Activated T-cell treated with anti-CD3 and anti-CD28 coated beads for 48 hours (primary cell): ENCODE measurements around the gene CLCN4.

Source experiments
- DNase-seq: peaks from one replicate; pipeline ENCODE4 v3.0.0-alpha.2; 2020; ENCODE audit warnings: low read depth

CLCN4 gene

GRCh38 chrX:10156199-10157031 is at the start of gene CLCN4:
Gene CLCN4 (plus strand): TSS chrX:10156975. CDS start chrX:10185033, 28,058 bp downstream.
- no peak for DNase-seq

DNA sequence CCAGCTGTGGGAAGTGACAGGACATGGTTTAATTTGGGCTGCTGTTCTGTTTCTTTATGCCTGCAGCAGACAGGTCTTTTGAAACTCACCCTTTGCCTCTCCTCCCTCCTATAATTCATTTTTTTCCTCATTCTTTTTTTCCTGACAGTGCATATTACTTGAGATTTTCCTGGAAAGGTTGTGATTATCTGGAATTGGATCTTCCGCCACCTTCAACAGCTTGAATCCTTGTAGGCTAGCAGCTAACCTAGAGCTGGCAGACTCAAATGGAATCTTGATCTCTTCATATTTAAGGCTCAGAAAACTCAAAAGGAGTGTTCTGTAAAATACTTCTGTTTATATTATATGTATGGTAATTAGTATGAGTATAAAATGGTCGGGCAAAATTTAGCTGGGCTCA is 49.3 kb upstream of the CLCN4 start:
- DNase-seq = no peak

DNA sequence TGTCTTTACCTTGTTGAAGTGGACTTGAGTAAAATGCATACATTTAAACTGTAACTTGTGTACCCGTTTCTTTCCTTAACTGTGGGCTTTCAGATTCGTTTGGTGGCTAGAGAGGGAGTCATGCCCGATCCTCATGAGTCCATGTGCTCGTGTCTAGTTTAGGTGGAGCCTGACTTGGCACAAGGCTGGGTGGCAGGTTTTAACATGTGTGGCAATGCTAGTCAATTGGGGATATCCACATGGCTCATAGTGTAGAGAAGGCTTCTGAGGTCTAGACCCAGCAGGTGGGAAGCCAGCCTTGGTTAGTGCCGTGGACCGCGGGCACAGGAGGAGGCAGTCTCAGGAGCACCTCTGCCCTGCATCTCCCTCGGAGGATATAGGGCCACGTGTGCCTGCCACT is 48.5 kb upstream of the CLCN4 start:
- DNase-seq = no peak

DNA sequence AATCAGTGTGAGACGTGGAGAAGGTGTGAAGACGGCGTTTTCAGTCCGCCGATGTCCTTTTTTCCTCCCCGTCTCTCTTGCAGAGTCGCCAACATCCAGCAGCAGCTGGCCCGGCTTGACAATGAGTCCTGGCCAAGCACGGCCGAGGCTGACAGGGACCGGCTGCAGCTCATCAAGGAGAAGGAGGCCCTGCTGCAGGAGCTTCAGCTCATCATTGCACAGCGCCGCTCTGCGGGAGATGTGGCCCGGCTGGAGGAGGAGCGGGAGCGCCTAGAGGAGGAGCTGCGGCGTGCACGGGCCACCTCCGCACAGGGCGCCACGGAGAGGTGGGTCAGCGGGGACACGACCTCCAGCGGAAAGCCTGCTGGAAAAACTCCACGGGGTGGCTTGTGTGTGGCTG is 47.1 kb upstream of the CLCN4 start:
- DNase-seq = no peak

GRCh38 chrX:10110316-10110935 is 46.3 kb upstream of the CLCN4 start:
- DNase-seq = no peak

DNA sequence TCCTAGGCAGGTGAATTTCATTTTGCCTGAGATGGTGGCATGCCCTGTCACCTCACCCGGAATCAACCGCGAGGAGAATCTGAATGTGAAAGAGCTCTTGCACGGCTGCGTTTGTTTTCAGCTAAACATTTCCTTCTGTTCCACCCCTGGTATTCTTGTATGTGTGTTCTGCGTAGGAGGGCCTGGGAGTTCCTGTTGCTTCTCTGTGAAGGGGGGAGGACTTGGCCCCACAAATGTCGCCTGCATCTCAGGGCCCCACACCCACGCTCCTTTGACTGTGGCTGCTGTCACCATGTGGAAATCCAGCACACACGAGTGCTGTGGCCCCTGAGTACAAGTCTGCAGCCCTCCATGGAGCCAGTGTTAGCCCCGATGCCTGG is 45.8 kb upstream of the CLCN4 start:
- peak; percentile 41 for DNase-seq

- peak; percentile 38 for DNase-seq
These were observed 45.2 kb upstream of the CLCN4 start for GRCh38 chrX:10111364-10112148.

GRCh38 chrX:10112510-10112909 is 44.3 kb upstream of the CLCN4 start:
- no peak for DNase-seq

DNA sequence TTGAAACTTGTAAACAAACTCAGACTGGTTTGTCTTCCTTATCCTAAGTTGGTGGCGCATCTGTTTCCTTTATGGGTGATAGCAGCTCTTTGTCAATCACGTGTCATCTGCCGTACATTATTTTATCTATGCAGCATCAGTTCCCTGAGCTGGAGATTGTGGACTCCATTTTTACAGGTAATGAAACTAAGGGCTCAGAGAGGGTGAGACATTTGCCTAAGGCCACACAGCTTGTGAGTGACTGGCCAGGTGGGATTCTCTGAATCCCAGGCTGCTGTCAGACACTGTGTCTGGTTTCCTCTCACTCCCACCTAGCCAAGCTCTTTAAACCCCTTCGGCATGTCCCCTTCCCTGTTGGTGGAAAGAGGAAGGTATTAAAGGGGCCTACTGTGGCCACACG is 41.7 kb upstream of the CLCN4 start:
- DNase-seq = no peak

DNA sequence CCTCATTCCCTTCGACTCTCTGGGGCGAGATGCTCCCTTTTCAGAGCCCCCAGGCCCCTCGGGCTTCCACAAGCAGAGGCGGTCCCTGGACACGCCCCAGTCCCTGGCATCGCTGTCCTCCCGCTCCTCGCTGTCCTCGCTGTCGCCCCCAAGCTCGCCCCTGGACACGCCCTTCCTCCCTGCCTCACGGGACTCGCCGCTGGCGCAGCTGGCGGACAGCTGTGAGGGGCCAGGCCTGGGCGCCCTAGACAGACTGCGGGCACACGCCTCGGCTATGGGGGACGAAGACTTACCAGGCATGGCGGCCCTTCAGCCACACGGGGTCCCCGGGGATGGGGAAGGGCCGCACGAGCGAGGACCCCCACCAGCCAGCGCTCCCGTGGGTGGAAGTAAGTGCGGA is 39.5 kb upstream of the CLCN4 start:
- no peak for DNase-seq

DNA sequence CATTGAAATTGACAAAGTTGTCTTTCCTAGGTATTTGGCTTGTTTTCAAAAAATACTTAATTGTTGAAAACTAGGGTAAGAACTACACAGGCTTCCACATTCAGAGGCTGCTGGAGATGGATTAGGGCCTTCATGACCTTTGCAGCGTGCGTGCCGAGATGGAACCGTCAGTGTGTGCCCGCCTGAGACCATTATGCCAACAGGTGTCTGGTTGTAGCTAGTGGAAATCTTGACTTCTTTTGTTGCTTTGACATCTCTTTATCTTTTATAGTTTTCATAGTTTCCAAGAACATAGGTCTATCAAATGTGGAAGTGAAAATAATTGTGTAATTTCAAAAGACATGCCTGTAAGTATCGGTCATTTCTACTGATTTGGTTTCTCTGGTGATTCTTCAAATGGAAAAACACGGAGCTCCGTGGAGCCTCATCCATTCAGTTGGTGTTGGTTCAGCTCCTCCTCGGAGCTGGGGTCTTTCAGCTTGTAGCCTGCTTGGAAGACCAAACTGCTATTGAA is 38.9 kb upstream of the CLCN4 start:
- DNase-seq = no peak

DNA sequence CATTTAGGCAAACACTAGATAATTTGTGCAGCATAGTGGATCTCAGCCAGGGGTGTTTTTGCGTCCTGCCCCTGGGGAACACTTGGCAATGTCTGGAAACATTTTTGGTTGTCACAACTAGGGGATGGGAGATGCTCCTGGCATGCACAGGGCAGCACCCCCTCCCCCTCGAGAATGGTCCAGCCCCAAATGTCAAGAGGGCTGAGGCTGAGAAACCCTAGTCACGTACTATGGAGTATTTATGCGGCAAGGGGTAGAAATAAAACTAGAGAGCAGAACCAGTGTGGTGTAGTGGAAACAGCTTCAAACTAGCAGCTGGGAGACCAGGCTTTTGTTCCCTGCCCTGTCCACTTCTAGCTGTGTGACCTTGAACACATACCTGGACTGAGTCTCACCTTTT is 38.2 kb upstream of the CLCN4 start:
- DNase-seq = no peak

DNA sequence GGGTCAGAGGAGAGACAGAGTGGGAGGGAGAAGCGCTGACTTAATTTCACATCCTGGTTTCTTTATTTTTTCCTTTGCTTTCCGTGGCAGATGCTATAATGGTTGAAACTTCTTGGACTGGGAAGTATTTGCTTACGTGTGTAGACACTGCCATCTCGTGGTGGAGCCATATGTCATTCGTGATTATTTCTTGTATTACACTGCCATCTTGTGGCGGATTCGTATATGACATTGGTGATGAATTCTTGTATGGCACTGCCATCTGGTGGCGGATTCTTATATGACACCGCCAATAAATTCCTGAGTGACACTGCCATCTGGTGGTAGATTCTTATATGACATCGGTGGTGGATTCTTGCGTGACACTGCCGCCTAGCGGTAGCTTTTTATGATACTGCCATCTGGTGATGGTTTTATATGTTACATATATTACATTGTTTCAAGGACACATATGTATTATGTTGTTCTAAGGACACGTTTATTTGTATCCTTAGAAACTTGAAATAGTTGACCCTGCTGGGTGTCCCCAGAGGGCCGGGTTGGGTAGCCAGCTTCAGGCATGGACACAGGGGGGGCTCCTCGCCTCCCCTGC is 37.3 kb upstream of the CLCN4 start:
- DNase-seq = peak; percentile 22

DNA sequence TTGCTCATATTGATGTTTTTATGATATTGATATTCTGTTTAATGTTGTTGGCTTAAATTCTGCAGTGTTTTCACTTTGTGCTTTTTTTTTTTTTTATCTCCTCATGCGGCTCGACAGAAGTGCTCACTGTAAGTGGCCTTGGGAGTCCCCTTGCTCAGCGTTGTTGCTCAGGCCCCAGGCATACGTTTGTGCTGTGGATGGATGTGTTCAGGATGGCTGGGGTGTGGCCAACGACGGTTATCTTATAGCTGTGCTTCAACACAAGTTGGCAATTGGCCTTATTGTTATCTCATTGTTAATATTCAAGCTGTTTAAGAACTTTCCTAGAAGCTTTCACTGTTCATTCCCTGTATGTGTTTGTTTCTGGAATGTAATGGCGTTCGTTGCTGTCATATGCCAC is 36.4 kb upstream of the CLCN4 start:
- no peak for DNase-seq

DNA sequence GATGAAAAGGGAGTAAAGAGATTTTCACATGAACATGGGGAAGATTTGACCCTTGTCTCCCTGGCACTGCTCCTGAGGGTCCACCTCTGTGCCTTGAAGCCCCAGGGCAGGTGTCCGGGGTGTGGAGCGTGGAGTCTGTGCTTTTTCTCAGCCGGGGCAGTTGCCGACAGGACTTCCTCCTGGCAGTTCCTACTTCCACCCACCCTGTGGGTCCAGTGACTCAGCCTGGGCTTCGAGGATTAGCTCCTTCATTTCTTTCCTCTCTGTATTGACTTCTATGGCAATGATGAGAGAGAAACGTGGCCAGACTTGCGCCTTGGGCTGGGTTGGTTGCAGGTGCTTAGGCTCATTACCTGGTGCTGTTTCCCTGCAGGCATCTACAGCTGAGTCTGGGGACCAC is 35.9 kb upstream of the CLCN4 start:
- no peak for DNase-seq

- DNase-seq = no peak
These were observed 35.0 kb upstream of the CLCN4 start for GRCh38 chrX:10121787-10122186.

DNA sequence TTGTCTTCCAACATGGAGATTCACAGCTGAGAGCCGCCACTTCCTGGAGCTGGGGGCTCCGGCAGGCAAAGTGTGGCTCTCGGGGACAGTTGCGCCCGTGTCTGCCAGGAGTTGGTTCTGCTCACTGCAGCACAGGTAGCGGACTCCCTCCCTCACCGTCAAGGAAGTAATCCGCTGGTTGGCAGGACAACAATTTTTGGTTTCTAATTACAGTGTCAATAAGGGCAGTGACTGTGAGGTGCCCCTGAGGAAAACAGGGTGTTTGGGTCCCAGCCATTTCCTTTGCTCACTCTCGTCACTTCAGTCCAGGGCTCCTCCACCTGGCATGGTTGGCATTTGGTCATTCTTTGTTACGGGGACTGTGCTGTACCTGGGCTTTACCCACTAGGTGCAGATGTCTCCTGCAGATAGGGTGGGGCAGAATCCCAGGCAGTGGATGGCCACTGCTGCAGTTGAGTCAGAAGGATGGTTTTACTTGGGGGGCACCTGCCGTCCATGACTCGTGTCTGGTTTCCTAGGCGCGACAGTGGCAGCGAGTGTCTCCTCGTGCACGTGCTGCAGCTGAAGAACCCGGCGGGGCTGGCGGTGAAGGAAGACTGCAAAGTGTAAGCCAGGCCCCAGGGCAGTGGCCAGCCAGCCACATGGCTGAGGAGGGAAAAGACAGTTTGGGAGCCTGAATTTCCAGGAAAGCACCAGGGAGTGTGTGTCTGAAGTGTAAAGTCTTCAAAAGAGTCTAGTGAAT is 32.1 kb upstream of the CLCN4 start:
- DNase-seq = no peak

DNA sequence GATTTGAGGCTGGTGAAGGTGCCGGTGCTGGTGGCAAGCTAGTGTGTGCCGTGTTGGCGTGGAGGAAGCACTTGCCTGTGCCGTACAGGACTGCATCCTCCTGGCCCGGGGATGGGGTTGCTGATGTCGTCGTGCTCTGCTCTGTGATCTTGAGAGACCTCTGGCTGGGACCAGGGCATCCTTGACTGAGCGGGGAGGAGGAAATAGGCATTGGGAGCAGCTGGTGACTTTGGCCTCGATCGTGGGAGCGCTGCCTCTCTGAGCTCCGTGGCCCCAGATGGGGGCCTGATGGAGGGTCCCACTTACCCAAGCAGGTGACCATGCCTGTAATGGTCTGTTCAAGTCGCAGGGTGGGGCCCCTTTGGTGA is 31.5 kb upstream of the CLCN4 start:
- DNase-seq = no peak

- DNase-seq = no peak
These were observed 30.7 kb upstream of the CLCN4 start for GRCh38 chrX:10126044-10126443.

- no peak for DNase-seq
These were observed 29.9 kb upstream of the CLCN4 start for GRCh38 chrX:10126834-10127233.

DNA sequence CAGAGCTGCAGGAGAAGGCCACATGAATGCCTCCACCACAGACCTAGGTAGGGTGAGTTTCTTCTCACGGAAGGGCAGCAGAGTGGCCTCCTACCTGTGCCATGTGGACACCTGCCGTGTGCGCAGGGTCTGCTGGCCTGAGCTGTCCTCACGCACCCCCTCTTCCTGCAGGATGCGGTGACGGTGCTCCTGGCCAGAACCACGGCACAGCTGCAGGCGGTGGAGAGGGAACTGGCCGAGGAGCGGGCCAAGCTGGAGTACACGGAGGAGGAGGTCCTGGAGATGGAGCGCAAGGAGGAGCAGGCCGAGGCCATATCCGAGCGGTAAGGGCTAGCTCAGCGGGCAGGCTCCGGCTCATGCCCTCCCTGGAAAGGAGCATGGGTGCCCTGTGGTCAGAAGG is 28.4 kb upstream of the CLCN4 start:
- DNase-seq = no peak

GRCh38 chrX:10129229-10129628 is 27.5 kb upstream of the CLCN4 start:
- DNase-seq = no peak
